ENCODE results near the gene GRK3.

Gene GRK3

GRCh38 chr22:25651332-25652085 lies 87.0 kb downstream of the GRK3 start:
- Mint-ChIP-seq H3K27ac (no peak overlapping the region), H3K36me3 (ENCODE audit: insufficient read depth) (no peaks in the 10 kb centered on the region), H3K9me3 (no peaks in the 10 kb centered on the region), H3K4me3 (no peak overlapping the region), H3K4me1 (ENCODE audit: low read depth in 2 of 2) (no peaks in the 10 kb centered on the region), H3K27me3 (peaks cover 0 to 9% of the 10 kb centered on the region in 2 donors)
- DNase-seq, result no peak
- ATAC-seq (replicated peaks), result no peak

GRCh38 chr22:25654676-25655075 lies 90.2 kb downstream of the GRK3 start:
- Mint-ChIP-seq H3K4me1 (ENCODE audit: low read depth in 2 of 2) (no peaks in the 10 kb centered on the region), H3K27ac (no peak overlapping the region), H3K9me3 (no peaks in the 10 kb centered on the region), H3K4me3 (no peak overlapping the region), H3K27me3 (peaks cover 0 to 9% of the 10 kb centered on the region in 2 donors), H3K36me3 (ENCODE audit: insufficient read depth) (no peaks in the 10 kb centered on the region)
- ATAC-seq (replicated peaks) (no peak), DNase-seq (no peak)

DNA sequence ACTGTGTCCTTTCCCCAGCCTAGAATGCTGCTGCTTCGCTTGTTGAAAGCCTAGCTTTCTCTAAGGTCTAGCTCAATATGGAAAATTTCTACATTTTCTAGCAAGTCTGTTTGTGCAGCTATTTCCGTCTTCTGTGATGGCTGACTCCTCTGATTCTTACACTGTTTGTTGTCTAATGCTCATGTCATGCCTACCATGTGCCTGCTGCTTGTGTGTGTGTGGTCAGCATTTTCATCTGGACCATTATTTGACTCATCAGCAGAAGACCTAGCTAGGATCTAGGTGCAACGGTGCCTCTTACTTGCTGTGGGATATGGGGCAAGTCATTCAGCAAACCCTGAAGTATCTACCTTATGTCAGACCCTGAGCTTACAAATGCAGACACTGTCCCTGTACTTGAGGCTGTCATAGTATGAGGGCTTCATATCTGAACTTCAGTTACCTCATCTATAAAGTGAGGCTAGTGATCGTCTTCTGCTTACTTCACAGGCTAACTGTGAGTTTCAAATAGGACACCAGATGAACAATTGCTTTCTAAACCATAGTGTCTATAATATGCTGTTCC lies 91.0 kb downstream of the GRK3 start:
- H3K4me3 Mint-ChIP-seq, result no peak overlapping the region
- ATAC-seq (replicated peaks) (no peak), DNase-seq (no peak)
- no peaks in the 10 kb centered on the region for H3K4me1 Mint-ChIP-seq (ENCODE audit: low read depth in 2 of 2)
- H3K9me3 Mint-ChIP-seq, result no peaks in the 10 kb centered on the region
- no peaks in the 10 kb centered on the region for H3K36me3 Mint-ChIP-seq (ENCODE audit: insufficient read depth)
- H3K27ac Mint-ChIP-seq, result no peak overlapping the region
- peaks cover 0 to 11% of the 10 kb centered on the region in 2 donors for H3K27me3 Mint-ChIP-seq

DNA sequence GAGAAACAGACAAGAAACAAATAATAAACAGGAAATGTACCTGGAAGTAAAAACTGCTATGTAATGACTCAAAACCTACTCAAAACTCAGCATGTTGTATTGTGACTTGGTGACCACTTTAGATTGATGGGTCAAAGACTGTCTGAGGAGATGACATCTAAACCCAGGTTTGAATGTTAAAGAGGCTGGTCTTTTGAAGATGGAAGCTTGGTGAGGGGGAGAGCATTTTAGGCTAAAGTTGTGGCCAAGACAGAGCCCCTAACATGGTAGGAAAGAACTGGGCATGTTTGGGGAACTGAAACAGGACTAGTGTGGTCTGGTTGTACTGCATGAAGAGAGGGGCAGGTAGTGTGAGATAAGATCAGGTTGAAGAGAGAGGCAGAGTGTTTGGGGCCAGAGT lies 92.2 kb downstream of the GRK3 start:
- H3K27ac Mint-ChIP-seq, result no peak overlapping the region
- no peak for ATAC-seq (replicated peaks)
- H3K9me3 Mint-ChIP-seq, result no peaks in the 10 kb centered on the region
- H3K4me3 Mint-ChIP-seq, result no peak overlapping the region
- no peaks in the 10 kb centered on the region for H3K36me3 Mint-ChIP-seq (ENCODE audit: insufficient read depth)
- peaks cover 0 to 16% of the 10 kb centered on the region in 2 donors for H3K27me3 Mint-ChIP-seq
- H3K4me1 Mint-ChIP-seq (ENCODE audit: low read depth in 2 of 2), result no peaks in the 10 kb centered on the region
- DNase-seq, result no peak

DNA sequence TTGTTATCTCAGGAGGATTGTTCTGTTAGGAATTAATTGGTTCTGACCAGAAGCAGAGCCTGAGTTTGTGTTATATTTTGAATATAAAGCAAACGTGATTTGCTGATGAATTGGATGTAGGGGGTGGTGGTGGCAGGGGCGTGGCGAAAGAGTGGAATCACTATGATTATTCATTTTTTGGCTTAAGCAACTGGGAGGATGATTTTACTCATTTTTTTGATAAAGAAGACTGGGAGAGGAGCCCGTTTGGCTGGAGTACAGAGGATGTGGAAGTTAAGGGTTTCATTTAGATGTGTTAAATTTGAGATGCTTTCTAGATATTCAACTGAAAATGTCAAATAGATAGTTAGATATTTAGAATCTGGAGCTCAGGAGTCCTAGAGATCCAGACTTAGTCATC lies 94.2 kb downstream of the GRK3 start:
- Mint-ChIP-seq H3K27me3 (peaks cover 0 to 16% of the 10 kb centered on the region in 2 donors), H3K4me3 (no peak overlapping the region), H3K4me1 (ENCODE audit: low read depth in 2 of 2) (no peaks in the 10 kb centered on the region), H3K27ac (no peak overlapping the region), H3K9me3 (no peaks in the 10 kb centered on the region), H3K36me3 (ENCODE audit: insufficient read depth) (no peaks in the 10 kb centered on the region)
- ATAC-seq (replicated peaks) (no peak), DNase-seq (no peak)

GRCh38 chr22:25659413-25659812 lies 94.9 kb downstream of the GRK3 start:
- Mint-ChIP-seq H3K9me3 (no peaks in the 10 kb centered on the region), H3K4me3 (no peak overlapping the region), H3K4me1 (ENCODE audit: low read depth in 2 of 2) (no peaks in the 10 kb centered on the region), H3K27ac (no peak overlapping the region), H3K27me3 (peaks cover 0 to 16% of the 10 kb centered on the region in 2 donors), H3K36me3 (ENCODE audit: insufficient read depth) (no peaks in the 10 kb centered on the region)
- DNase-seq, result no peak
- ATAC-seq (replicated peaks), result no peak

GRCh38 chr22:25660336-25660735 lies 95.9 kb downstream of the GRK3 start:
- no peak overlapping the region for H3K27ac Mint-ChIP-seq
- no peak overlapping the region for H3K4me3 Mint-ChIP-seq
- peaks cover 0 to 10% of the 10 kb centered on the region in 2 donors for H3K27me3 Mint-ChIP-seq
- ATAC-seq (replicated peaks) (no peak), DNase-seq (no peak)
- H3K9me3 Mint-ChIP-seq, result no peaks in the 10 kb centered on the region
- no peaks in the 10 kb centered on the region for H3K36me3 Mint-ChIP-seq (ENCODE audit: insufficient read depth)
- no peaks in the 10 kb centered on the region for H3K4me1 Mint-ChIP-seq (ENCODE audit: low read depth in 2 of 2)

- ATAC-seq (replicated peaks) (no peak), DNase-seq (no peak)
- Mint-ChIP-seq H3K4me3 (no peak overlapping the region), H3K27me3 (peaks cover 0 to 8% of the 10 kb centered on the region in 2 donors), H3K27ac (no peak overlapping the region), H3K9me3 (no peaks in the 10 kb centered on the region), H3K36me3 (ENCODE audit: insufficient read depth) (no peaks in the 10 kb centered on the region), H3K4me1 (ENCODE audit: low read depth in 2 of 2) (no peaks in the 10 kb centered on the region)
Measured at GRCh38 chr22:25661073-25661472, 96.6 kb downstream of the GRK3 start.

GRCh38 chr22:25663654-25664053 lies 99.2 kb downstream of the GRK3 start:
- Mint-ChIP-seq H3K4me3 (no peak overlapping the region), H3K27ac (no peak overlapping the region), H3K9me3 (no peaks in the 10 kb centered on the region), H3K4me1 (ENCODE audit: low read depth in 2 of 2) (no peaks in the 10 kb centered on the region), H3K27me3 (peaks cover 0 to 8% of the 10 kb centered on the region in 2 donors), H3K36me3 (ENCODE audit: insufficient read depth) (no peaks in the 10 kb centered on the region)
- ATAC-seq (replicated peaks) (no peak), DNase-seq (no peak)

DNA sequence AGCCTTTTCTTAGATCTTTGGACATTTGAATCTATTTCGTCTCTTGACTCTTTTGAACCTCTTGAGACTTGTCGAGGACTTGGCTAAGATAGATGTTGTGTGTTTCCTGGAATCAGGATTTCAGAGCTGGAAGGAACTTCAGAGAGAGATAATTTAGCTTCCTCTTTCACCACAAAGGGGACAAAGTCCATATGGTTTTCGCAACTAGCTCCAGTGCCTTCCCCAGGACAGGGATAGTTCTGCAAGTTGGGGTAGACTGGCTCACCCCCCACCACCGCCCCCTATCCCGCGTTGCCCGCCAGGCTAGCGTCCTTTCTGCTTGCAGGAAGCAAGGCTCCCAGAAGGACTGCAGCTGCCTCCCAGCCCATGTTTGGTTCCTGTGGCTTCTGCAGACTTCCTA lies 101.8 kb downstream of the GRK3 start:
- ATAC-seq (replicated peaks) (no peak), DNase-seq (no peak)
- Mint-ChIP-seq H3K4me1 (ENCODE audit: low read depth in 2 of 2) (no peaks in the 10 kb centered on the region), H3K27ac (no peak overlapping the region), H3K9me3 (no peaks in the 10 kb centered on the region), H3K4me3 (no peak overlapping the region), H3K27me3 (no peaks in the 10 kb centered on the region), H3K36me3 (ENCODE audit: insufficient read depth) (peaks cover 5% of the 10 kb centered on the region)

DNA sequence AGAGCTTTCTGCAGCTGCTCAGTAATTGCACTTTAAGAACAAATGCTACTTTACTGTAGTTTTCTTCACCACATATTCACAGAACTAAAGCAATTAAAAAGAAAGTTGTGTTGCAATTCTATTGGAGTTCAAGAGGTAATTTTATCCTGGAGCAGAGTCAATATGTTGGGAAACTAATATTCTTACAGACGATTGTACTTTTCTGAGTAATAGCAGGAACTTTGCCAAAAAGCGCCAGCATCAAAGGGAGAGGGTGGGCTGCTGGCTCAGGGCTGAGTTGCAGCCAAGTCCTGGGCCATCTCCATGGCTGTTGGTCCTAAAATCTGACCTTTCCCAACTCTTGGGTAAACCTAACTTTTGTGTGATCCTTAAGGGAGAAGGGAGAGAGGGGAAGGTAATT lies 104.0 kb downstream of the GRK3 start:
- H3K36me3 Mint-ChIP-seq (ENCODE audit: insufficient read depth), result peaks cover 5% of the 10 kb centered on the region
- no peak overlapping the region for H3K4me3 Mint-ChIP-seq
- no peak overlapping the region for H3K27ac Mint-ChIP-seq
- DNase-seq (no peak), ATAC-seq (replicated peaks) (no peak)
- no peaks in the 10 kb centered on the region for H3K4me1 Mint-ChIP-seq (ENCODE audit: low read depth in 2 of 2)
- H3K9me3 Mint-ChIP-seq, result no peaks in the 10 kb centered on the region
- no peaks in the 10 kb centered on the region for H3K27me3 Mint-ChIP-seq

DNA sequence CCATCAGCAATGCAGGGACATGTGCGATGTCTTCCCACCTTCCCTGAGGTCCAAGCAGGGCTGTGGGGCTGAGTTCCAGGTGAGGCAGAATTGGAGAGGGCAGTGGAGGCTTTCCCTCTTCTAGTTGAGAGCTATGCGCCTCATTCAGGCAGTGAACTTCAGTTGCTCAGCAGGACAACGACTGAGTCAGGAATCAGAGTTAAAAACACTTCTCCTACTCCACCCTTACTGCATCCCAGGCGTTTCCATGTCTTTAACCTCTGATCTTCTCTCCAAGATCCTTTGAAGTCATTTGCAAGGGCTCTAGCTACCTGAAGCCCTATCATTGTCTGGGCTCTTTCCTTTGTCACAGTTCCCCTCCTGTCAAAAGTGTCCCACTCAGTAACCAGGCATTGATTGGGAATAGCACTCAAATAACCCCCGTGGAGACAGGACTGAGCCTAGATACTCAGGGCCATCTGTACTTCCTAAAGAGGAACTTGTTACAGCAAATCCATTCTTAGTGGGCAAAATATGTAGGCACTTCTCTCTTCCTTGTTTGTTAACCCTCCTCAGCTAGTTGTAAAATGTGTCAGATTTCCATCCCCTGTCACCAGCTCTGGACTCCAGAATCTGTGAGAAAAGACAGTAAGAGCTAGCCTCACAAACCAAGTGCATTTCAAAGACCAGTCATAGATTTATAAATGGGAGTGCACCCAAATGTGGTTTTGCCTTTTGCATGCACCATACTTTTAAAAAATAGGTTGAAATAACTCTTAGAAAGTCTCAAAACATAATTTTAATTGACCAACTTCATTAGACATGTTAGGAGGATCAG lies 105.0 kb downstream of the GRK3 start:
- no peaks in the 10 kb centered on the region for H3K4me1 Mint-ChIP-seq (ENCODE audit: low read depth in 2 of 2)
- DNase-seq (no peak), ATAC-seq (replicated peaks) (no peak)
- H3K9me3 Mint-ChIP-seq, result no peaks in the 10 kb centered on the region
- H3K27ac Mint-ChIP-seq, result no peak overlapping the region
- H3K27me3 Mint-ChIP-seq, result no peaks in the 10 kb centered on the region
- H3K36me3 Mint-ChIP-seq (ENCODE audit: insufficient read depth), result peaks cover 5% of the 10 kb centered on the region
- no peak overlapping the region for H3K4me3 Mint-ChIP-seq

DNA sequence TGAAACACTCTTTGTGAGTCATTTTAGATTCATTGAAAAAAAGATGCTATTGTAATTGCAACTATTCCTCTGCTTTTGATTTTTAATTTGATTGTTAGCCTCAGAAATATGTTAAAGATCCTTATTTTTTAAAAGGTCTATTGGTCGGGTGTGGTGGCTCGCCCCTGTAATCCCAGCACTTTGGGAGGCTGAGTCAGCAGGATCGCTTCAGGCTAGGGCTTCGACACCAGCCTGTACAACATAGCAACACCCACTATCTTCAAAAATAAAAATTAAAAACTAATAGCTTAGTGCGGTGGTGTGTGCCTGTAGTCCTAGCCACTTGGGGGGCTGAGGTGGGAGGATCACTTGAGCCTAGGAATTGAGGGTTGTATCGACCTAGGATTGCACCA lies 105.6 kb downstream of the GRK3 start:
- Mint-ChIP-seq H3K4me1 (ENCODE audit: low read depth in 2 of 2) (no peaks in the 10 kb centered on the region), H3K27me3 (no peaks in the 10 kb centered on the region), H3K4me3 (no peak overlapping the region), H3K36me3 (ENCODE audit: insufficient read depth) (peaks cover 5% of the 10 kb centered on the region), H3K9me3 (no peaks in the 10 kb centered on the region), H3K27ac (no peak overlapping the region)
- DNase-seq, result no peak
- ATAC-seq (replicated peaks), result no peak

All from effector memory CD8-positive, alpha-beta T cell (primary cell).